ENCODE data around the gene EGFLAM.

DNA sequence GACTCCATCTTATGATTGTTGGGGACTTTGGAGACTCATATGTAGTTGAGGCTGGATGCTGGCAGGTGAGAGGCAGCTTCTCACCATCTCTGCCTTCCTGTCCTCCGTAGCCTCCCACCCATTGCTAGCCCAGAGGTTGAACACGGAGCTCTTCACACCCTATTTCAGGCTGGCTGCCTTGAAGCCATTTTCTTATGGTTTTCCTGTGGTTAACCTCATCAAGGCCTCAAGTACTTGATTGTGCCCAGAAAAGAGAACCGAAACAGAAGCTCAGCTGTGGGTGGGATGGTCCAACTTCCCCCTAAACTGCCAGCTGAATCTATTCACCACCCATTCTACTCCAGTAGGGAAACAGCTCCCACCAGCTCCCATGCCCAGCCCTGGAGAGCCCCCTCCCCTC lies 195.1 kb downstream of the EGFLAM start:
- no peak for TF ChIP-seq CTCF (IDR thresholded peaks at IDR 0.05)
- TF ChIP-seq POLR2A (IDR thresholded peaks at IDR 0.05): no peak
- TF ChIP-seq EP300 (IDR thresholded peaks at IDR 0.05; ENCODE audit: low read depth): no peak
- no peak for TF ChIP-seq POLR2AphosphoS5 (IDR thresholded peaks at IDR 0.05)
